Choroid plexus epithelial cell (primary cell): ENCODE measurements around the gene POLE3.

ENCODE experiments used
- DNase-seq: peaks from one replicate; pipeline ENCODE4 v3.0.0-alpha.2; 2010; ENCODE audit warnings: low read depth
- H3K4me3 ChIP-seq: 2 replicates; pipeline ENCODE4 v1.5.1; 2011; ENCODE audit warnings: low read depth, mild to moderate bottlenecking, control low read depth, low read length, moderate library complexity
- TF ChIP-seq, protein P1 (sequence below): conservative IDR thresholded peaks from 2 replicates; pipeline ENCODE4 v1.5.1; 2011; ENCODE audit warnings: low read depth, mild to moderate bottlenecking, control low read depth, inconsistent platforms, low read length, moderate library complexity

Gene POLE3

DNA sequence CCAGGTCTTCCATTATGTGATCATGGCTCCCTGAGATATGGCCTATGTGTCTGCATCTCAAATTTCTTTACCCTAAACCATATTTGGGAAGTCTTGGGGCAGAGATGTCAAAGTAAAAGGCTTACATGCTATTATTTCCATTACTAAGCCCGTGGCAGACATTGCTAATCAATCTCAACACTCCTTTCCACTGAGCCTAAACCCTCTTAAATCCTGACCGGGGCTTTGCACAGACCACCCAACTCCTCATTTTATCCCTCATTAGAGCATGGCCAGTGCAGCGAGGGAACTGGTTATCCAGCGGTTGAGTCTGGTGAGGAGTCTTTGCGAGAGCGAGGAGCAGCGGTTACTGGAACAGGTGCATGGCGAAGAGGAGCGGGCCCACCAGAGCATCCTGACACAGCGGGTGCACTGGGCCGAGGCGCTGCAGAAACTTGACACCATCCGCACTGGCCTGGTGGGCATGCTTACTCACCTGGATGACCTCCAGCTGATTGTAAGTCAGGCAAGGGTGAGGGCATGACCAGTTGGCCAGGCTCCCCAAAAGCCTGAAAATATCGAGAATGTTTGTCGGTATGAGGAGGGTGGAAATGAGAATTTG lies 50.1 kb downstream of the POLE3 start:
- TF ChIP-seq, protein P1, sequence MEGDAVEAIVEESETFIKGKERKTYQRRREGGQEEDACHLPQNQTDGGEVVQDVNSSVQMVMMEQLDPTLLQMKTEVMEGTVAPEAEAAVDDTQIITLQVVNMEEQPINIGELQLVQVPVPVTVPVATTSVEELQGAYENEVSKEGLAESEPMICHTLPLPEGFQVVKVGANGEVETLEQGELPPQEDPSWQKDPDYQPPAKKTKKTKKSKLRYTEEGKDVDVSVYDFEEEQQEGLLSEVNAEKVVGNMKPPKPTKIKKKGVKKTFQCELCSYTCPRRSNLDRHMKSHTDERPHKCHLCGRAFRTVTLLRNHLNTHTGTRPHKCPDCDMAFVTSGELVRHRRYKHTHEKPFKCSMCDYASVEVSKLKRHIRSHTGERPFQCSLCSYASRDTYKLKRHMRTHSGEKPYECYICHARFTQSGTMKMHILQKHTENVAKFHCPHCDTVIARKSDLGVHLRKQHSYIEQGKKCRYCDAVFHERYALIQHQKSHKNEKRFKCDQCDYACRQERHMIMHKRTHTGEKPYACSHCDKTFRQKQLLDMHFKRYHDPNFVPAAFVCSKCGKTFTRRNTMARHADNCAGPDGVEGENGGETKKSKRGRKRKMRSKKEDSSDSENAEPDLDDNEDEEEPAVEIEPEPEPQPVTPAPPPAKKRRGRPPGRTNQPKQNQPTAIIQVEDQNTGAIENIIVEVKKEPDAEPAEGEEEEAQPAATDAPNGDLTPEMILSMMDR = no peak
- DNase-seq = no peak
- H3K4me3 ChIP-seq = no peak overlapping the region

DNA sequence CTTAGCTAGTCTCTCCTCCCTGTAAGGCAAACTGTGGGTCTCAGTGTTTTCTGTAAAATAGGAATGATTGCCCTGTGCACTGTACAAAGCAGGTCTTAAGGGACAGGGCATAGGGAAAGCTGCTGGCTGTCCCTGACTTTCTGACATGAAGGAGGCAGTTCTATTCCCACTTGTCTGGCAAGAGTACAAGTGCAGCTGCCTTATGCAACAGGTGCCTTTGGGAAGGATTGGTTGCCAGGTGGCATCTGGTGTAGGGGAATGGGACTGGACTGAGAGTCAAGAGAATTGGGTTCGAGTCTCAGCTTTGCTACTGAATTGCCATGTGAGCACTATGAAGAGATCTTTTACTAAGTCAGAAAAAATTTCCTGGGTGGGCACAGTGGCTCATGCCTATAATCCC lies 51.1 kb downstream of the POLE3 start:
- no peak for DNase-seq
- H3K4me3 ChIP-seq = no peak overlapping the region
- TF ChIP-seq, protein P1 = no peak
